ENCODE results near the gene AHCYL1. TPM values are rescaled to one million over a fixed set of nuclear protein-coding genes. Genes with fewer than 3 reads are reported as not detected.

AHCYL1 gene
- total RNA-seq, 1 experiment from 2014 or later = 34.0 TPM

DNA sequence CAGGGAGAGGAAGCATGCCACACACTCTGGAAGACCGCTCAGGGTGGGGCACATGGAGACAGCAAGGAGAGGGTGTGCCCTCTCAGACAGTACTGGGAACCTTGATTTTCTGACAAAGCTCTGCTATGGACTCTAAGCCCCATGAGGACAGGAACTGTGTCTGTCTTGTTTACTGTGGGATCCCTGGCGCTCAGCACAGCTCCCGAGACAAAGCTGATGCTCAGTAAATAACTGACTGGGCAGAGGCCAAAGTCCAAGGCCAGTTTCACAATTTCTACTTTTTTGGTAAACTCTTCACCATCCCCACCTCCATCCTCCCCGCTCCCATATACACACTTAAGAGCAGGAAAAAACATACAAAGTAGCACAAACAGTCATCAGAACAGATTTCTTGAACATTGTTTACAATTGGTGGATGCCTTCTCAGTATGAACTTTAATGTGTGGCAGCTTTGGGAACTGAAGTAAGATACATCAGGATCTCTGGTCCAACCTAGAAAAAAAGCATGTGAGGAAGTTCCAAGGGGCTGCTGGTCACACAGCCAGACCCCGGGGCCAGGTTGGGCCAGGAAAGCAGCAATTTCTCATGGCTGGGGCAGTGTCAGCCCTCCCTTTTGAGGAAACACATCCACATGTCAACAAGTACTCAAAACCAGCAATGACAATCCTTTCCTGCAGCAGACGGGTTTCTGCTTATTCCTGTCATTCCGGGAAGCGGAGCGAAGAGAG, 5.6 kb upstream of the AHCYL1 start:
- Histone ChIP-seq H3K27me3 (ENCODE audit: low read length) (no peaks in the 10 kb centered on the region), H2AFZ (ENCODE audit: low read length) (no peak overlapping the region), H3K4me2 (ENCODE audit: low read depth, low read length, poor library complexity, severe bottlenecking) (no peak overlapping the region), H3K4me1 (ENCODE audit: low read length) (peaks cover 2% of the 10 kb centered on the region; the same call in 1 of the 2 replicates), H3K9me2 (replicated peaks; ENCODE audit: insufficient read depth, low read length) (no peaks in the 10 kb centered on the region), H3K79me2 (ENCODE audit: low read length) (no peaks in the 10 kb centered on the region), H3K9me3 (ENCODE audit: low read length) (no peaks in the 10 kb centered on the region), H3K4me3 (ENCODE audit: low read length) (no peak overlapping the region), H3K27ac (ENCODE audit: low read length) (no peak overlapping the region), H3K9ac (ENCODE audit: low read length) (no peak overlapping the region), H4K20me1 (ENCODE audit: insufficient read depth, low read depth, low read length) (no peaks in the 10 kb centered on the region), H3K36me3 (ENCODE audit: insufficient read depth, low read length) (no peaks in the 10 kb centered on the region)
- DNase-seq = no peak

DNA sequence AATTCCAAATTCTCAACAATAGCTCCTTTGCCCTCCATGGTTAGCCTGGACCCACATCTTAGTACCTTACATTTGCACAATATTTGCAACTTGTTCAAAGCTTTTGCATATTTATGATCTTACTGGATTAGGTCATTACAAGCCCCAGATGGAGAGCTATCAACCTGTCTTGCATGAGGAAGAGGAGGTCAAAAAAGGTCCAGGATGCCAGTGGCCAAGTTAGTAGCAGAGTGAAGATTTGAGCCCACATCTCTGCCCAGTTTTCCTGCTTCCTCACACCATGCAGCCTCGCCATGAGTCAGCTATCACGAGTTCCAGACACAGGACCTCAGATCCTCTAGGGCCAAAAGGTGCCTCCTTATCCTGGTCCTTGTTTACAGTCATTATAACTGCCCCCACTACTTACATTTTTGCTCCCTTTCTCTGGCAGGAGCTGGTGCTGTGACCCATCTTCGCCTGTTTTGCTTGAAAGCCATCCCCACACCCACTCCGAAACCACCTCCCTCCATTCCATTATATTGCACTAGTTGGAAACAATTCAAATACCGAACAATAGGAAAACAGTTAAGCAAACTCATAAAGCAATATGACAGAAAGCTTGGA, 5.0 kb upstream of the AHCYL1 start:
- Histone ChIP-seq H3K9me2 (replicated peaks; ENCODE audit: insufficient read depth, low read length) (no peaks in the 10 kb centered on the region), H3K4me2 (ENCODE audit: low read depth, low read length, poor library complexity, severe bottlenecking) (no peak overlapping the region), H3K4me1 (ENCODE audit: low read length) (peaks cover 3% of the 10 kb centered on the region; the same call in 1 of the 2 replicates), H4K20me1 (ENCODE audit: insufficient read depth, low read depth, low read length) (no peaks in the 10 kb centered on the region), H3K4me3 (ENCODE audit: low read length) (no peak overlapping the region), H3K36me3 (ENCODE audit: insufficient read depth, low read length) (no peaks in the 10 kb centered on the region), H3K9me3 (ENCODE audit: low read length) (no peaks in the 10 kb centered on the region), H2AFZ (ENCODE audit: low read length) (no peak overlapping the region), H3K79me2 (ENCODE audit: low read length) (no peaks in the 10 kb centered on the region), H3K27me3 (ENCODE audit: low read length) (no peaks in the 10 kb centered on the region), H3K9ac (ENCODE audit: low read length) (no peak overlapping the region), H3K27ac (ENCODE audit: low read length) (no peak overlapping the region)
- no peak for DNase-seq

DNA sequence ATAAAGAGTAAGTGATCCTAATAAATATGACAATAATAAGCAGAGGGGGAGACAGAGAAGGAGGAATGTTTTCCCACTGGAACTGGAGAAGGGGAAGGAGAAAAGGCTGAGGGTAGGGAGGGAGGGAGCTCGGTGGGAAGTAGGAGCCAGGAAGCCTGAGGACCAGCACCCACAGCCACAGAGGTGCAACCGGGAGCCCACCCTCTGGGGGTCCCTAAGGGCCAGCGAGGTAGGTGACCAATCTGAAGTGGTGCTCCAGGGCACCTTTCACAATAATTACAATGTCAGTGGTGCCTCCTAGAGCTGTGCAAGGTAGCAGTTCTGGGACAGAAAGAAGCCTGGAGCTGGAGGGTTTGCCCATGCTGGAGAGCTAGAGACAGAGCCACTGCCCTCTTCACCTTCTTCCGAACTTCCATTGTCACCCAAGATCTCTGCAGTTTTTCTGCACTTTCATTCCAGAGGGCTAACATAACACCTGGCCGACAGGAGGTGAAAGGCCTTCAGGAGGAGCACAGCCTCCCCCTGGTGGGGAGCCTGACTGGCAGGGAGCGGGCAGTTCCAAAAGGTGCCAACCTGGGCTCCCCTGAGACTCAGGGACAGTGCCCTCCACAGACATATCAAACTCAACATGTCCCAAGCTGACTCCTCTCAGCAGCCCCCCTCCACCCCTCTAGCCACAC, 4.1 kb upstream of the AHCYL1 start:
- Histone ChIP-seq H3K9me2 (replicated peaks; ENCODE audit: insufficient read depth, low read length) (no peaks in the 10 kb centered on the region), H3K4me3 (ENCODE audit: low read length) (no peak overlapping the region), H3K4me1 (ENCODE audit: low read length) (peaks cover 6% of the 10 kb centered on the region), H3K79me2 (ENCODE audit: low read length) (peaks cover 7% of the 10 kb centered on the region), H3K4me2 (ENCODE audit: low read depth, low read length, poor library complexity, severe bottlenecking) (no peak overlapping the region), H3K9me3 (ENCODE audit: low read length) (no peaks in the 10 kb centered on the region), H3K27me3 (ENCODE audit: low read length) (no peaks in the 10 kb centered on the region), H3K36me3 (ENCODE audit: insufficient read depth, low read length) (no peaks in the 10 kb centered on the region), H3K27ac (ENCODE audit: low read length) (no peak overlapping the region), H2AFZ (ENCODE audit: low read length) (no peak overlapping the region), H4K20me1 (ENCODE audit: insufficient read depth, low read depth, low read length) (peaks cover 3% of the 10 kb centered on the region), H3K9ac (ENCODE audit: low read length) (no peak overlapping the region)
- no peak for DNase-seq

DNA sequence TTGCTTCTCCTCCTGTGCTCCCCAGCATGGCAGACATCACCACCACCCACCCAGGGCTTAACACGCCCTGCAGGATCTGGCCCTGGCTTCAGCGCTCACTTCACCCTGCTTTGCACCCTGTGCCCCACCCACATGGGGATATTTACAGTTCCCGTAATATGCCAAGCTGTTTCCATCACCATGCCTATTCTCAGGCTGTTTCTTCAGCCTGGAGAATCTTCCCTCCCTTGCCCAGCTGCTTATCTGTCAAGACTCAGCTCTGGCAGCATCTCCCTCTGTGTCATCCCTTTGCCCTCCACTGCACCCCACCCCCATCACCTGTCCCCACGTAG, 3.6 kb upstream of the AHCYL1 start:
- Histone ChIP-seq H3K4me3 (ENCODE audit: low read length) (no peak overlapping the region), H3K9me3 (ENCODE audit: low read length) (no peaks in the 10 kb centered on the region), H3K9ac (ENCODE audit: low read length) (no peak overlapping the region), H3K36me3 (ENCODE audit: insufficient read depth, low read length) (no peaks in the 10 kb centered on the region), H3K79me2 (ENCODE audit: low read length) (peaks cover 12% of the 10 kb centered on the region), H2AFZ (ENCODE audit: low read length) (no peak overlapping the region), H3K4me2 (ENCODE audit: low read depth, low read length, poor library complexity, severe bottlenecking) (no peak overlapping the region), H4K20me1 (ENCODE audit: insufficient read depth, low read depth, low read length) (peaks cover 8% of the 10 kb centered on the region), H3K4me1 (ENCODE audit: low read length) (peaks cover 11% of the 10 kb centered on the region), H3K27me3 (ENCODE audit: low read length) (no peaks in the 10 kb centered on the region), H3K9me2 (replicated peaks; ENCODE audit: insufficient read depth, low read length) (no peaks in the 10 kb centered on the region), H3K27ac (ENCODE audit: low read length) (no peak overlapping the region)
- no peak for DNase-seq

DNA sequence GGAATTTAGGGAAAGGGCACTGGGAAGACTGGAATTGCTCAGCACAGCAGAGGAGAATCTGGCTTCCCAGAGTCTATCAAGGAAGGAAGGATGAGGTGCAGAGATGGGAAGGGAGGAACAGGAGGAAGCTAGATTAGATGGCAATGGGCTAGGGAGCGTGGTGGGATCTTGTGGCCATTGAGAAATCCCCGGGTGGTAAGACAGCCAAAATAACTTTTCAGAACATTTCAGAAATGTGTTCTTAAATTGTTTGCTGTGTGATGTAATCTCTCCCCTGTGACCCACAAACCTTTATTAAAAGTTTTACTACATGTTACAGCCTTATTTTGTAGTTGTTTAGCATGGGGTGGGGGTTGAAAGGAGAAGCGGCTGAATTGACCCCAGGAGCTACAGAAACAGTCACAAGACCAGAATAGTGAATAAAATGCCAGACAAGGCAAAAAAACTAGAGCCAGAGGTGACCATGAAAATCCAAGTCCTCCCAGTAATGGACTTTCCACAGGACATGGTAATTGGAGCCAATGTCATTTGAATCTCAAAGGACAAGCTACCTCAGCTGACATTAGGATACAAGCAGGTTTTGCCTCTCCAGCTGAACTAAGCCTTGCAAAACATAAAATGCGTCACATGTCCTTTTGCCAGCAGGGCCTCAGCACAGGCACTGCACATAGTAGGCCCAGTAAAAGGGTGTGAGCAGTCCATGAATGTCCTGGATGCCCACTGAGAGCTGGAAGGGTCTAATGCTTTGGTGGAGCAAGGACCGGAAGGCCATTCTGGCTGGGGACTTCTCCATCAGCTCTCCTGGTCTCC, 980 bp upstream of the AHCYL1 start:
- Histone ChIP-seq H3K4me1 (ENCODE audit: low read length) (peaks cover 30% of the 10 kb centered on the region), H3K9ac (ENCODE audit: low read length) (no peak overlapping the region), H3K27ac (ENCODE audit: low read length) (no peak overlapping the region), H3K9me3 (ENCODE audit: low read length) (no peaks in the 10 kb centered on the region), H3K4me2 (ENCODE audit: low read depth, low read length, poor library complexity, severe bottlenecking) (no peak overlapping the region), H3K79me2 (ENCODE audit: low read length) (peaks cover 39% of the 10 kb centered on the region), H2AFZ (ENCODE audit: low read length) (no peak overlapping the region), H3K36me3 (ENCODE audit: insufficient read depth, low read length) (peaks cover 3% of the 10 kb centered on the region; the same call in 1 of the 2 replicates), H3K9me2 (replicated peaks; ENCODE audit: insufficient read depth, low read length) (no peaks in the 10 kb centered on the region), H3K4me3 (ENCODE audit: low read length) (no peak overlapping the region; the same call in 1 of the 2 replicates), H3K27me3 (ENCODE audit: low read length) (no peaks in the 10 kb centered on the region), H4K20me1 (ENCODE audit: insufficient read depth, low read depth, low read length) (peaks cover 21% of the 10 kb centered on the region)
- DNase-seq = no peak

DNA sequence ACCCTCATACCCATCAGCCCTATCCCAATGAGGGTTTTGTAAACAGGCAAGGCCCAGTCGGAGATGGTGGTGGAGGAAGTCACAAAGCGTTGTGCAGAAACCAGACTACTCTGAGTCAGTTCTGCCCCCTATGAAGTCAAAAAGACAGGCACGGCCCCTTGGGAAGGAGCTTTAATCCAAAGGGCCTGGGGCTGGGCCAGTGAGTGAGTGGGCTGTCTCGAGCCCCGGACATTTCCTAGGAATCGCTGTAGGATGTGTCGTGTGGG, 442 bp upstream of the AHCYL1 start:
- no peaks in the 10 kb centered on the region for H3K9me2 ChIP-seq (replicated peaks; ENCODE audit: insufficient read depth, low read length)
- H3K9me3 ChIP-seq (ENCODE audit: low read length) = no peaks in the 10 kb centered on the region
- peaks cover 21% of the 10 kb centered on the region for H4K20me1 ChIP-seq (ENCODE audit: insufficient read depth, low read depth, low read length)
- no peak for DNase-seq
- peaks cover 44% of the 10 kb centered on the region for H3K79me2 ChIP-seq (ENCODE audit: low read length)
- no peak overlapping the region for H2AFZ ChIP-seq (ENCODE audit: low read length)
- H3K4me2 ChIP-seq (ENCODE audit: low read depth, low read length, poor library complexity, severe bottlenecking) = peak overlapping the region; percentile 28
- peaks cover 35% of the 10 kb centered on the region for H3K4me1 ChIP-seq (ENCODE audit: low read length)
- H3K9ac ChIP-seq (ENCODE audit: low read length) = no peak overlapping the region
- peaks cover 3% of the 10 kb centered on the region; the same call in 1 of the 2 replicates for H3K36me3 ChIP-seq (ENCODE audit: insufficient read depth, low read length)
- peak overlapping the region; percentile 33; the same call in 1 of the 2 replicates for H3K4me3 ChIP-seq (ENCODE audit: low read length)
- no peaks in the 10 kb centered on the region for H3K27me3 ChIP-seq (ENCODE audit: low read length)
- H3K27ac ChIP-seq (ENCODE audit: low read length) = no peak overlapping the region

DNA sequence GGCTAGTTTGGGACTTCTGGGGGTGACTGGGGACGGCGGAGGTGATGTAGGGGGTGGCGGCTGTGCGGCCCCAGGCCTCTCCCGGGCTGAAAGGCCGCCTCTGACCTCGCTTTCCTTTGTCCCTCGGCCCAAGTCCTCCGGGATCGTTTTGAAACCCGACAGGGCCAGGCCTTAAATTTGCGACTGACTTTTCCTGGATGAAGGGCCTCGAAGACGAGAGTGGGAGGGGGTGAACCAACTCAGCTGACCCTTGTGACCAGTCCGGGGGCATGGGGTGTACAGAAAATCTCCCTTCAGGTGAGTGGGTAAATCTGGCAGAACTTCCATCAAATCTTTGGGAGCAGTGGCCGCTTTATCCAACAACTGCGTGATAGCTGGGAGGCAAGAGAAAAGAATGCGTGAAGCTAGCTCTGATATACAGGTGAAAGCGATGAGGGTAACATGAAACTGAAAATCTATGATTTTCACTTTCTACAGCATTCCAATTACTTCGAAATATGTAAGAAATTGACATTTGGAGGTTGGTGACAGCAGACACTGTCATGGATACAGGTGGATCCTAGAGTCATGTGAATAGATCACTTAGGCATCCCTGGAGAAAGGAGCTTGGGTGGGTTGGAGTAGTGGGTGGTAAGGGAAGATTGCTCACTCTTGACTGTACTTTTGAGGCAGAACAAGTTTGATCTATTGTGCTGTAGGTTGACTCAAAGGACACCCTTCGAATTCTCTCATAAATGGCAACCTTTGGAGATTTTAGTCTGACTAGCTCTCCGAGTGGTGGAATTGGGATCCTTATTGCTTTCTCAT, 885 bp downstream of the AHCYL1 start:
- Histone ChIP-seq H2AFZ (ENCODE audit: low read length) (peak overlapping the region; percentile 69), H4K20me1 (ENCODE audit: insufficient read depth, low read depth, low read length) (peaks cover 21% of the 10 kb centered on the region), H3K27me3 (ENCODE audit: low read length) (no peaks in the 10 kb centered on the region), H3K36me3 (ENCODE audit: insufficient read depth, low read length) (peaks cover 3% of the 10 kb centered on the region; the same call in 1 of the 2 replicates), H3K4me2 (ENCODE audit: low read depth, low read length, poor library complexity, severe bottlenecking) (peak overlapping the region; percentile 100), H3K79me2 (ENCODE audit: low read length) (peaks cover 55% of the 10 kb centered on the region), H3K4me3 (ENCODE audit: low read length) (peak overlapping the region; percentile 99), H3K27ac (ENCODE audit: low read length) (no peak overlapping the region), H3K4me1 (ENCODE audit: low read length) (peaks cover 47% of the 10 kb centered on the region), H3K9ac (ENCODE audit: low read length) (peak overlapping the region; percentile 95), H3K9me2 (replicated peaks; ENCODE audit: insufficient read depth, low read length) (no peaks in the 10 kb centered on the region), H3K9me3 (ENCODE audit: low read length) (no peaks in the 10 kb centered on the region)
- no peak for DNase-seq

All from Karpas-422 (cell line).